HG02852 (cell line): ENCODE measurements around the gene TAS2R14.

ENCODE experiments used
- ATAC-seq: cut with Tn5 transposase; IDR thresholded peaks from one replicate; pipeline ENCODE4 v1.9.1; 2021; ENCODE audit warnings: mild to moderate bottlenecking, moderate library complexity; ENCODE audit not compliant: unreplicated experiment

TAS2R14 gene

DNA sequence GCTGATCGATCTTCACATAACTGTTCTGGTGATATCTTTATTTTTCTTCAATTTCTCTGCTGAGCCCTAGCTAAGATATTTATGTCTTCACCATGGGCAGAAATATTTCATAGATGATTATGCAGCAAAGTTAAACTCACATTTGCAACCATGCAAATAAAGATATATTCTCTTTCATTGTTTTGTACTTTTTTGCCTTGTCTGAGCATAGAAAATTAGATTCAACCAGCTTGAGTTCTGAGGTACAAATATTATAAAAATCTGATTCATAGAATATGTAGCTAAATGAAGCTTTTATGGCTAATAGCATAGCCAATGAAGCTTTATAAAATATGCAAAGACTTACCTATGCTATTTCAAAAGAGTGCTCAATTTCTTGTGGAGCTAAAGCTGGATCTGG is 29.6 kb downstream of the TAS2R14 start, which contains the start of gene TAS2R13:
Gene TAS2R13 (minus strand): TSS at position 101 of the 400 bp plus-strand sequence. CDS start 264 bp downstream, outside the sequence.
- no peak for ATAC-seq

GRCh38 chr12:10904686-10905085 is 34.4 kb downstream of the TAS2R14 start:
- no peak for ATAC-seq

DNA sequence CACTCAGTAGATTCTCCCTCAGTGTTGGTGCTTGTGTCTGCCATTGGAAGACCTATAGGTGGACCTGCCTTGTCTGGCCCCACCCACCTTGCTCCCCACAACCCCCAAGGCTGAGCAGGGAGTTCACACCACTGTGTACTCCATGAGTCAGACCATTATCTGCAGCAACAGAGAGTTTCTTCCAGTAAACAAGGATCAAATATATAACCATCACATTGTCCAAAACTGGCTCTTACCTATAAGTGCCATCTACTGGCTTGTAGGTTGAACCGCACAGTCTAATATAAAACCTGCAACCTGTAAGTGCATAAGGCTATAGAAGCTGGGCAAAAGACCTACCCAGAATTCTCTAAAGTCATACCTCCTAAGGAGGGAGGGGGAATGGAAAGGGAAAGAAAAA is 37.6 kb downstream of the TAS2R14 start:
- ATAC-seq, result no peak

DNA sequence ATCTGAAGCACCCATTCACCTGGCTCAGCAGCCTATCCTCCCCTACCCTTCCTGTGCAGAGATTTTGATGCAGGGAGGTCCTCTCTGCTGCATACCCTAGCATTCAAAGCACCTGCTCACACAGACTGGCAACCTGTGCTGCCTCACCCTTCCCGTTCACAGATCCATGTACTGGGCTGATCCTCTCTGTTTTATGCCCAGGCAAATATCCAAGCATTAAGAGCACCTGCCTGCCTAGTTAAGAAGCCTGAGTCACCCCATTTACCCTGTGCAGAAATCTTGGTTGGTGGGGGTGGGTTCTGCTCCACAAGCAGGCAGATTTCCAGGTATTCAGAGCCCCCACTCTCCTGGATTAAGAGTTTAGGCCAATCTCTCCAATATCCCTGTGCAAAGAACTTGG is 38.1 kb downstream of the TAS2R14 start:
- no peak for ATAC-seq

GRCh38 chr12:10900530-10900929 is 38.5 kb downstream of the TAS2R14 start:
- ATAC-seq, result no peak

- no peak for ATAC-seq
Measured at GRCh38 chr12:10896854-10897253, 42.2 kb downstream of the TAS2R14 start.

DNA sequence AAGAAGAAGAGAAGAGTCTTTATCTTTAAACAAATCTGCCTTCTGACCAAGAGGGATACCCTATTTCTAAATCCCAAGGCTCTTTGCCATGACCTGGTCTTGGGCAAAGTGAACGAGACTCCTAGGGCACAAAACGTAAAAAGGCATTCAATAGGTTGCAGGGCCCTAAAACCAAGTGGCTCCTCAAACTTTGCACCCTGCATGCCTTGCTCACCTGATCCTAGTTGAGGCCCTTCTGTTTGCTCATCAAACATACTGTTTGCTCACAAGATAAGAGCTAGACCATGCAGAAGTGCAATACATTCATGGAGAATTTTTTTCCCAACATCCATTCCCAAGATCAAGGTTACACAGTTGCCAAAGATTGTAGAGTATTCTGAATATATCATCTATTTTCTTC is 47.1 kb downstream of the TAS2R14 start:
- ATAC-seq, result no peak

GRCh38 chr12:10889226-10889625 is 49.8 kb downstream of the TAS2R14 start:
- ATAC-seq, result no peak
